Measurements from ENCODE around the gene IGF2BP2.

The IGF2BP2 gene

DNA sequence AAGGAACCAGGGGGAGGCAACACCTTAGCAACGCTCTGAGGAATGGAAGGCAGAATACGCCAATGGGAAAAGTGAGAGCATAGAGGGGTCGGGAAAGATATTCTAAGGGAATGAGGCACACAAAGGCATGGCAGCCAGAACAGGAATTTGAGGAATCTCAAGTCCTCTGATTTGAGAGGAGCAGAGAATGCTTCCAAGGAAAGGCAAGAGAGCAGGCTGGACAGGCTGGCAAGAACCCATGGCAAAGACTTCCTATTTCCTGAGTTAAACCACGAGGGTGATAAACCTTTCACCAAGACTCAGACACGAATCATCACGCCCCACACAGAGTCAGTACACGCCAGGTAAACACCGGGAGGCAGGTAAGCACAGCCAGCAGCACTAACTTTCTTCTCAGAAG, 109.8 kb downstream of the IGF2BP2 start:
- no peak overlapping the region for H3K4me3 ChIP-seq (ENCODE audit: low read depth, low read length)
- DNase-seq (ENCODE audit: low read depth): no peak
- TF ChIP-seq CTCF (IDR thresholded peaks at IDR 0.05; ENCODE audit: insufficient read depth, low read depth, low read length, missing control alignments): no peak

DNA sequence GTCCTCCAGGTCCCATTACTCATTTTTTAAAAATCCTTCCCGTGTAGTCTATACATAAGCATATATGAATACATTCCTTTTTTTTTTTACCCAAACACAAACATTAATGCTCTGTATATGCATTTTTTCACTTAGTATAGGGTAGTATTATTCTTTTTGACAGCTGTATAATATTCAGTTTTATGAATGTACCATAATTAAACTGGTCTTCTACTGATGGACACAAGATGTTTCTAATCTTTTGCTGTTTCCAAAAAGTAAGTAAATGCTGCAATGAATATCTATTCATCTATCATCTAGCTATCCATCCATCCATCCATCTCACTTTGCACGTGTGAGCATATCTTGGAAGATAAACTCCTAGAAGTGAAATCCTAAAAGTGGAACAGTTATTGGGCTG, 110.8 kb downstream of the IGF2BP2 start:
- no peak overlapping the region for H3K4me3 ChIP-seq (ENCODE audit: low read depth, low read length)
- no peak for TF ChIP-seq CTCF (IDR thresholded peaks at IDR 0.05; ENCODE audit: insufficient read depth, low read depth, low read length, missing control alignments)
- no peak for DNase-seq (ENCODE audit: low read depth)

- TF ChIP-seq CTCF (IDR thresholded peaks at IDR 0.05; ENCODE audit: insufficient read depth, low read depth, low read length, missing control alignments): no peak
- no peak overlapping the region for H3K4me3 ChIP-seq (ENCODE audit: low read depth, low read length)
- DNase-seq (ENCODE audit: low read depth): no peak
These were observed 111.8 kb downstream of the IGF2BP2 start for GRCh38 chr3:185713015-185713414.

DNA sequence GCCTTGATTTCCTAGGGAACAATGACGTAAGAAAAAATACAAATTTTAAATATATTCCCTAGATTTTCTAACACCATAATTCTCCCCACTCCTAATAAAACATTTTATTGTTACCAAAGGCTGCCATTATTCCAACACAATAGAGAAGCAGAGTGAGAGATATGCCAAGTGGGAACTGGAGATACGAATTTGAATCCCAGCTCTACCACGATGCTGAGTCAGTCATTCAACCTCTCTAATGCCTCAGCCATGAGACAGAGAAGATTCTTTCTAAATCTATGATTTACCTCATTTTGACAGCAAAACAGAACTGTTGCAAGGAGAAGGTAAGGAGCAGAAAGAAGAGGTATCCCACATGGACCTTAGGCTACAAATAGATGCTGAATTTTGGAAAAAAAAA, 112.5 kb downstream of the IGF2BP2 start:
- no peak for TF ChIP-seq CTCF (IDR thresholded peaks at IDR 0.05; ENCODE audit: insufficient read depth, low read depth, low read length, missing control alignments)
- no peak for DNase-seq (ENCODE audit: low read depth)
- H3K4me3 ChIP-seq (ENCODE audit: low read depth, low read length): no peak overlapping the region

DNA sequence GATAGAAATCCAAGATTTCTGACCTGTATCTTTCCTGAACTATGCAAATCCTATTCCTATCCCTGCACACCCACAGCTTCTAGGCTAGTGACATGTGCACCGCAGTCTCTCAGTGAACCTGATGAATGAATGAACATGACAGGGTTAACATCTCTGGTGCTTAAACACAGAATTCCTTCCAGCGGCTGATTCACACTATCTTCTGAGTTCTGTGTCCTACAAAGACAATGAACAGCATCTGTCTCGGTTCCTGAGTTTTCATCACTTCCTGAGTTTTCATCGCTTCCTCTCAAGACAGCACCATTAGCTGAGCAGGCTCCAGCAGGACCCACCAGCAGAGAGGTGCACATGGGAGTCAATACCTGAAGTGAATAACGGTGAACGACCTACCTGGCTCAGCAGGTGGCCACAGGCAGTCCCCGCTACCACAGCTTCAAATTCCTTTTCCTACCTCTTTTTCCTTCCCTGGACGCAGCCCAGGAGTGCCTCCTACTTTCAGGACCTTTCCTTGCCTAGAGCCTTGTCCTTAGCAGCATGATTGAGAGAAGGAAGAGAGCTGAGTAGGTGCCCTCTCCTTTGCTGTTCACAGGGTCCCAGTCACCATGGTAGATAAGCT, 113.5 kb downstream of the IGF2BP2 start:
- TF ChIP-seq CTCF (IDR thresholded peaks at IDR 0.05; ENCODE audit: insufficient read depth, low read depth, low read length, missing control alignments): no peak
- H3K4me3 ChIP-seq (ENCODE audit: low read depth, low read length): no peak overlapping the region
- no peak for DNase-seq (ENCODE audit: low read depth)

GRCh38 chr3:185709251-185709955, 115.4 kb downstream of the IGF2BP2 start:
- no peak overlapping the region for H3K4me3 ChIP-seq (ENCODE audit: low read depth, low read length)
- no peak for TF ChIP-seq CTCF (IDR thresholded peaks at IDR 0.05; ENCODE audit: insufficient read depth, low read depth, low read length, missing control alignments)
- no peak for DNase-seq (ENCODE audit: low read depth)

GRCh38 chr3:185708392-185708791, 116.5 kb downstream of the IGF2BP2 start:
- DNase-seq (ENCODE audit: low read depth): no peak
- no peak overlapping the region for H3K4me3 ChIP-seq (ENCODE audit: low read depth, low read length)
- no peak for TF ChIP-seq CTCF (IDR thresholded peaks at IDR 0.05; ENCODE audit: insufficient read depth, low read depth, low read length, missing control alignments)
